ENCODE results near the gene SYNE1.

GRCh38 chr6:152353440-152353839 is 283.7 kb downstream of the SYNE1 start:
- TF ChIP-seq RELA (CRISPR knock-in tag; IDR thresholded peaks at IDR 0.05; ENCODE audit: borderline replicate concordance) (no peak), CTCF (IDR thresholded peaks at IDR 0.05) (no peak), NR3C1 (CRISPR knock-in tag; conservative IDR thresholded peaks at IDR 0.05; ENCODE audit: low read depth) (no peak), CREB1 (CRISPR knock-in tag; IDR thresholded peaks at IDR 0.05) (no peak), USF2 (CRISPR knock-in tag; IDR thresholded peaks at IDR 0.05) (no peak), GABPB1 (CRISPR knock-in tag; IDR thresholded peaks at IDR 0.05) (no peak), PRDM15 (CRISPR knock-in tag; IDR thresholded peaks at IDR 0.05) (no peak)

Data from WTC11 (cell line).